ENCODE data around the gene NTNG1.

- TF ChIP-seq CTCF (IDR thresholded peaks at IDR 0.05) (no peak), POLR2A (IDR thresholded peaks at IDR 0.05) (no peak)
These were observed 123.7 kb downstream of the NTNG1 start for GRCh38 chr1:107264561-107264960.

Data from right lobe of liver (tissue), 4 donors.